NCI-H748 (cell line): ENCODE results near the gene CAPZB.
A peak's percentile ranks its signal among the peaks of the same experiment; 100 is the strongest.

ENCODE experiments used
- DNase-seq: peaks from one replicate; lab custom pipeline; 2025; ENCODE audit not compliant: unreplicated experiment; lab: John Stamatoyannopoulos, UW

Gene CAPZB

GRCh38 chr1:19353596-19353995, 131.7 kb downstream of the CAPZB start:
- DNase-seq, result peak; percentile 91

DNA sequence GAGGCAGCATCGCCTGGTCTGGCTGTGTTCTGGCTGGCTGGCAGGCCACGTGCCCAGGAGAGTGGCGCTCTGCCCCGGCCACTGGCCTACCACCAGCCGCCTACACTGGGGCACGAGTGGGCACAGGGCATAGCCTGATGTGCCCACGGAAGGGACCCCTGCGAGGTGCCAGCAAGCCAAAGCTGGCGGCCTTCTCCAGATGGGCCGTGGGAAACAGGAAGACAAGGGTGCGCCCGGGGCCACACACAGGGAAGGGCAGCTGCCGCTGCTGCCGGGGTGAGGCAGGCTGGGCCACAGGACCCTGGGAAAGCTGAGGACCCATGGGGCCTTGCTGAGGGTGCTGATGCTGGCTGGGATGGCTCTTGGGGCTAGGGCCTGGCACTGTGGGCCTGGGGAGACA, 132.5 kb downstream of the CAPZB start:
- no peak for DNase-seq

DNA sequence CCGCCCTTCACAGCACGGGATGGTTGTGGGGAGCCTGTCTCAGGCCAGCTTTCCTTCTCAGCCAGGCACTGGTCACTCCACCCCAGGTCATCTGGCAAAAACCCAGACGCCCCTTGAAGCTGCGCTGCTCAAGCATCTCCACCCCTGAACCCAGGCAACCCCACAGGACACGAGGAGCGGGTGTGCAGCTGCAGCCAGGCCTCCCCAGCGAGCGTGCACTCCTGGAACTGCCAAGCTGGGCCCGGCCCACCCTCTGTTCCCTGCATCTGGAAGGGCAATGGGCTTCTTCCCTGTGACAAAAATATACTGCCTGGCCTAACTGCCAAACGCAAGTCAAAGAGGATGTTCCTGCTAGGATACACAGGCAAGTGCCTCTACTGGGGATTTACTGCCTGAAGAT, 133.5 kb downstream of the CAPZB start:
- no peak for DNase-seq

GRCh38 chr1:19350566-19350965, 134.8 kb downstream of the CAPZB start:
- no peak for DNase-seq

DNA sequence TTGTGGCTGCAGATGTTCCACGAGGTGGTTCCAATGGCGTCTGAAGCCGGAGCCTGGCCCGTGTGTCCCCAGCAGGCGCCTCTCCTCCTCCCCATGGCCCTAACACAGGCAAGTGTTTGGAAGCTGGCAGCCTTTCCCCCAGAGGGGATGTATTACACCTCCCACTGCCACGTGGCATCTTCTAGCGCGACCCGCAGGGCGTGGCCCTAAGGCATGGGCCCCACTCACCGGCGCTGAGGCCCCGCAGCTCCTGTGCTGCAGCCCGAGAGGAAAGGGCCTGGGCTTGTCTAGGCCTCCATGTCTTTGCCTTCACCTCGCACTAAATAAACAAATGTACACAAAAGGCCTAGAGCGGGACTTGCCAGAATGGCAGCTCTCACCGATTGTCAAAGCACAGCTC, 135.3 kb downstream of the CAPZB start:
- no peak for DNase-seq

DNA sequence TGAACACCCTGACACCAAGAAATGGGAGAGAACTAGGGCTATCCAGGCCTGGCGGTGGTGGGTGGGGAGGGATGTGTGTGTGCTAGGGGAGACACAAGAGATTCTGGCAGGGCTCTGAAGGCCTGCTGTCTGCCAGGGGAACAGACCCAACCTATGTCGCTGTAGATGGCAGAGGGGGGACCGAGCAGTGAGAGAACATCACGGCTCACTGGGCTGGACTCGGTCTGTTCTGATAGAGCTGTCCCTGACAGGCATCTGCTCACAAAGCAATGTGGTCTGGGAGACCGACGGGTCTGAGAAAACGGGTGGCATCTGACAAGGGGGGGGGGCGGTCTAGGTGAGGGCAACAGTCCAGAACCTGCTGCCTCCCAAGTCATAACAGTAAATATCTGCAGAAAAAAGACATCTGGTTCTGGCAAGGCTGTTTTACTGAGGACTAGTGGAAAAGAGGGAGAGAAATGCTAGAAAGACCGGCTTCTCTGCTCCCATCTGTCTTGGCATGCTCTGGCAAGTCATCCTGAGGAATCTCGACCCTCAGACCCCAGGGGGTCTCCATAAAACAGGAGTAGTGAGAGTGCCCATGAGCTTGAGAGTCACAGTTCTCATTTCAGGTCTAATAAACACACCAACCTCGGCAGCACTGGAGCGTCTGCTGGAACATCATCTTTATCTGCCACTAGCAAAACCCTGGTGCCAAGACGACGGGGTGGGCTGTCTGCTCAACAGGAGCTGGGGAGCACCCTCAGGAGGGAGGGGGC, 136.7 kb downstream of the CAPZB start:
- DNase-seq, result no peak

DNA sequence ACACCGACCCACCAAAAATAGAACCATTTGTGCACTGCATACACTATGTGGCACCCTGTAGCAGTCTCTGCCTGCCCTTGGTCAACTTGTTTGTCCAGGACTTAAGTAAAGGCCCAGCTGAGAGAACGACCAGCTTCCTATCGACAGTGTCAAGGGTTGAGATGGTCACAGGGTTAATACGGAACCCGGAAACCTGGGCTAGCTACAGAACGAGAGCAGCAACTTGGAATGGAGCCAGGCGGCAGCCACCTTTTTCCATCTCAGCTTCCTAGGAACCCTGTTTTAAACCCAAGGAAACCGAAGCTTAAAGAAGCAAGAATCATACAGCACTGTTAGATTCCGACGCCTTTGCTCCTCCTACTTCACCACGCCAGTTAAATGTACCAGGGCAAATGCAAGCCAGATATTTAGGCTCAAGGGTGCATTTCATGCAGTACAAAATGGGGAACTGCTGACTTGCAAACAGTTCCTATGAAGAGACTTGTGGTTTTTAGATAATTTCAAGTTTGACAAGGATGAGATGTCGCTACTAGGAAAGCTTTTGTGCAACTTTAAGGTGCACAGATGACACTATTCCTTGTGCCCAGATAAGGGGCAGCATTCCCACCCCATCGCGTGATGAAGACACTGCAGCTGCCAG, 137.7 kb downstream of the CAPZB start:
- DNase-seq, result no peak

DNA sequence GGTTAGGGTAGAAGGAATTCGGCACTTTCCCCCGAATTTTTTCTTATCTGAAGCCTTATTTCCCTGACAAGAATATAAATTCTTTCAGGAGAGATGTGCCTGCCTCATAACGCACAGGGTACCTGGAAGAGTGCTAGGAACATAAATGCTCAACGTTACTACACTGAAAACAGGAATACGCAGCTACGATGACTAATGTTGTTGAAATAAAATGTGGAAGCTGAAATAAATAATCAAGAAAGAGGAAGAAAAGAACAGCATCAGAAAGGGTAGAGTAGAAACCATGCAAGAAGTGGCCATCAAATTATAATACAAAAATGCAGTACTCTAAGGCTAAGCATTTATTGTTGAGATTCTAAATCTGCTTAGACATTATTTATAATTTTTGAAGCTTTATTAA, 139.3 kb downstream of the CAPZB start:
- no peak for DNase-seq

- DNase-seq, result no peak
Observed at GRCh38 chr1:19345391-19345790, 139.9 kb downstream of the CAPZB start.

GRCh38 chr1:19344831-19345230, 140.5 kb downstream of the CAPZB start:
- DNase-seq, result no peak

- peak; percentile 48 for DNase-seq
Observed at GRCh38 chr1:19344372-19344810, 140.9 kb downstream of the CAPZB start.

DNA sequence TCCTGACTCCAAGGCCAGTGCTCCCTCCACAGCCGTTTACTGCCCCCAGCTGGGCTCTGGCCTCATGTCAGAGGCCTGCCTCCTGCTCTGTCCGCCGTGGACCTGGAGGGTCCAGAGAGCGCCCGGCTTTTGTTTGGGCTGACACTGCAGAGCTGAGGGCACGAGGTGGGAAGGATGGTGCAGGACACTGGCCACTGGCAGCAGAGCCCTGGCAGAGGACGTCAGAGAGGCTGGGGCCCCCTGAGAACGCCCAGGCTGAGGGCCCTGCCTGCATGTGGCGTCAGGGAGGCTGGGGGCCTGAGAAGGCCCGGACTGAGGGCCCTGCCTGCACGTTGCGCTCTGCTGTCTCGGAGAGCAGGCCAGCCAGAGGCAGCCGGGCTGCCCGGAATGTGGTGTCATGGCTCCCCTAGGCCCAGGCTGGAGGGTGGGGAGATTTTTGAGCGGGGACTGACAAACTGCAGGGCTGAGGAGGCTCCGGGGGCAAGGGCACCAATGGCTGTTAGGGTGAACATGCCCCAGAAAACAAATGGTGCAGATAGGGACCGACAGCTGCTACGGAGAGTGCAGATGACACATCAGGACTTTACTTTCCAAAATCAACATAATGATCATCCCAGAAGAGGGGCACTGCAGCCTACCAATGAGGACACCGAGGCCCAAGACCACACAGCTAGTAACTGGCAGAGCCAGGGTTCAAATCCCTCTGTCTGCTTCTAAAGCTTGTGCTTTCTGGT, 141.6 kb downstream of the CAPZB start:
- DNase-seq, result no peak

DNA sequence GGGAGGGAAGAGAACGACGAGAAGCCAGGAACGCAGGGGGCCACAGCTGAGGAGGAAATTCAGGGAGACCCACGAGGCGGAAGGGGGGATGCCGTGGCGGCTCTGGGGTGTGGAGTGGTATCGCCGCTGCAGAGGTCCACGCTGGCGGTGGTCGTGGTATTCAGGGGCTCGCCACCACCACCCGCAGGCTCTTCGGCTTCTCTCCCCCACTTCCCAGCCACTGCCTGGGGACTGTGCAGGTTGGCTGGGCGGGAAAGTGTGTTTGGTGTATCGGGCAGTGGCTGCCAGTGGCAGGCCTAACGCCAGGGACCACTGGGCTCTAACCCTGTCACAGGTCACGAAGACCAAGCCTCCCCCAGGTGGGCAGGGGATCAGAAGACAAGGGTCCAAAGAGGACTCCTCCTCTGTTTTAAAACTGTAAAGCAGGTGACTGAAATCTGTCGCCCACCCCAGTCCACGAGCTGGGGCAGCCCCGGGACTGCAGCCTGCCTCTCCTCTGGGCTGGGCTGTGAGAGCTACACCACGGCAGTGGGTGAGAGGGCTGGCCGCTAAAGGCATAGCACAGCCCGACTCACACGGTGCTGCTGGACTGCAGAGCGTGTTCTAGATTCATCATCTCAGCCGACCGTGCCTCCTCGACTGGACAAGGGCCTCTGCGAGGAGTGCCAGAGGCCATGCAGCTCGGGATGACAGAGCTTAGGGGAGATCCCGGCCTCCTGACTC, 142.3 kb downstream of the CAPZB start:
- no peak for DNase-seq

GRCh38 chr1:19342062-19342750, 143.1 kb downstream of the CAPZB start:
- DNase-seq, result no peak

DNA sequence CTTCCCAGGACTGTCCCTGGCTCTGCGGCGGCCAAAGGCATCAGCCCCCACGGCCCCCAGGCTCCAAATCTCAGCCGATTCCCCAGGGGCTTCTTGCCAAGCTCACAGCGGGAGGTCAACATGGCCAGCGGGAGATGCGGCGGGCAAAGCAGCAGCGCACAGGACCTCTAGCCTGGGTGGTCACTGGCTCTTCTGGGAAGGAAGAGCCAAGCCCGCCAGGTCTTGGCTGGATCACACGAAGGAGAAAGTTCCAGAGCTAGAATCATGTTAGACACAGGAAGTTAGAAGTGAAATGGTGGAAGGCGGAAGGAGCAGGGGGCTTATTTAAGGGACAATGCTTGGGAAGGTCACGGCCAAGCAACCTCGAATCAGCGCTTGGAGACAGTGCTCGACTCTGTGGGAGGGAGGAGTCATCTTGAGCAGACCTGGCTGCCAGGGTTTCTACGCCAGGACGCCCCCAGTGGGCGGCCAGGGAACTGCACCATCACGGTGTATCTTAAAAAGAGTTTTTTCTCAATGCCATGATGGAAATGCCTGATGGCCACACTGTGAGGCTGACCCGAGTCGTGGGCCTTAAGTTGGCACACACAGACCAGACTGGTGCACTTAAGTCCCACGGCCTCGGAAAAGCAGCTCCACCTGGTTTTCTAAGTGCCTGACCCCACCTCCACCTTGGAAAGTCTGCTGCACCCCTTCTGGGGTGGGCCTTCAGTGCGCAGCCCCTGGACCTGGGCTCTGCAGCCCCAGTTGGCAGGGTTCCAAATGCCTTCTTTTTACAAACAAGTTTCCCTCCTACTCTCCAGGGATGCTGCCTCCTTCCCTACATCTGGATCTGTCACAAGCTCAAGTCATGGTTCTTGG, 143.9 kb downstream of the CAPZB start:
- peak; percentile 51 for DNase-seq

GRCh38 chr1:19340387-19340937, 144.9 kb downstream of the CAPZB start:
- no peak for DNase-seq

DNA sequence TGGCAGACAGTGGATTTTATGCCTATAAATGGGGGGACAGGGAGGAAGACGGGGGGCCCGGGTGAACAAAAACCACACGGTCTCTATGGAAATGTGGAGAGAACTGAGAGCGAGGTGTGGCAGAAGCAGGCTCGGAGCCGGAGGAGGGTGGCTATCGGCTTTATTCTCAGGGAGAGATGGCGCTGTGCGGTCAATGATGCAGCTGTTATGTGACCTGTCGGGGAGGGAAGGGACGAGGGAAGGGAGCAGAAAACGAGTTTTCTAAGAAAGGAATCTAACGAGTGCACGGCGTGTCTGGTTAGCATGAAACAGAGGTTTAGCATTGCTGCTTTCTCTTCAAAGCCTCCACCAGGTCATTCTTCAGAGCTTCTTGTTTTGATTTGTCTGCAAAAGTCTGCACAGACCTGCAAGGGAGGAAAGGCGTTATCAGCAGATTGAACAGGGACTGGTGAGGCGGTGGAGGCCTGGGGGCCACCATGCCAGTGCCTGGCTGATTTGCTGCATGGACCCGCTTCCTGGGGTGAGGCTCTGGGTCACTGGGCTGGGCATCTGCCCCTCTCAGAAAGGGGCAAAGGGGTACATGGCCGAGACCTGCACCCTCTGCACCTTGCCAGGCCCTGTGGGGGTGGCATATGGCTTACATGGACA, 146.0 kb downstream of the CAPZB start:
- no peak for DNase-seq

DNA sequence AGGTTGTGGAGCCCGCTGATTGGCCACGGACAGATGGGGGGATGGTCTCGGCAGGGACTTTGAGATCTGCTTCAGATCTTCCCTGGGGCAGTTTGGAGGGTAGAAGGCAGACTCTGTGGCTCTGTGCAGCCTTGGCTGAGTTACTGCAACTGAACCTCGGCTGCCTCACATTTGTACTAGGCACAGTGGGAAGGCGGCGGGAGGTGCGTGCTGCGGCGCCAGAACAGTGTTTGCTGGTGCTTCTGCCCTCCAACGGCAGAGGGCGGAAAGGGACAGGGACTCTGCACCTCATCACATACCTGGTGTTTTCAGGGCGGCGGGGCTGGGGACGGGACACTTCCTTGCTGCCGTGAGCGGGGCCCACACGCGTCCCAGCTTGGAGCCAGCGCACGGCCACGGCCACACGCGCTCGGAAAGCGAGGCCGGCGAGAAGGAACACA, 147.0 kb downstream of the CAPZB start:
- no peak for DNase-seq

- DNase-seq, result no peak
Observed at GRCh38 chr1:19337289-19337688, 148.1 kb downstream of the CAPZB start.
